HFFc6 (cell line): ENCODE measurements around the gene ZNF514. TPM values are rescaled to one million over a fixed set of nuclear protein-coding genes. Genes with fewer than 3 reads are reported as not detected.
A peak's percentile ranks its signal among the peaks of the same experiment; 100 is the strongest.
"Not testable (repeated sequence)": the region's sequence is repeated elsewhere in the genome, so short reads cannot be mapped to it uniquely, and the experiment has no call there.

Source experiments
- DNase-seq: peaks from one replicate; pipeline ENCODE4 v3.0.0-alpha.2; 2018
- H3K27ac Mint-ChIP-seq: 2 replicates; pipeline ENCODE4 v1.8.0; 2020; ENCODE audit warnings: mild to moderate bottlenecking, mixed read lengths
- H3K27me3 Mint-ChIP-seq: 2 replicates; pipeline ENCODE4 v1.8.0; 2021; ENCODE audit warnings: mild to moderate bottlenecking, moderate library complexity, mixed read lengths; ENCODE audit not compliant: insufficient read depth
- H3K36me3 Mint-ChIP-seq: 2 replicates; pipeline ENCODE4 v1.8.0; 2021; ENCODE audit warnings: low read depth, mixed read lengths
- H3K4me1 Mint-ChIP-seq: 2 replicates; pipeline ENCODE4 v1.8.0; 2020; ENCODE audit warnings: low read depth, mixed read lengths
- H3K4me3 Mint-ChIP-seq: 2 replicates; pipeline ENCODE4 v1.8.0; 2020; ENCODE audit warnings: mild to moderate bottlenecking, moderate library complexity, mixed read lengths
- H3K9me3 Mint-ChIP-seq: 2 replicates; pipeline ENCODE4 v1.8.0; 2020; ENCODE audit warnings: mild to moderate bottlenecking, mixed read lengths
- CTCF ChIP-seq: fragments of 200-600 bp; sonication (generic); IDR thresholded peaks from 2 replicates; pipeline ENCODE4 v1.5.0; 2021; ENCODE audit warnings: antibody characterized with exemption, mild to moderate bottlenecking
- total RNA-seq, 6 experiments: library from RNA; stranded (reverse); fragmentation: NEBNext Ultra II Directional; extraction: Animal tissue kit (Norgen Biotek cat#: 25700); gene quantifications; 2 replicates in 1 of 6; 3 replicates in 5 of 6; pipeline ENCODE4 v1.2.3, GENCODE V29; 2021

The ZNF514 gene
- total RNA-seq, 6 experiments from 2014 or later, result 6.3 to 8.2 (median 7.1) TPM

DNA sequence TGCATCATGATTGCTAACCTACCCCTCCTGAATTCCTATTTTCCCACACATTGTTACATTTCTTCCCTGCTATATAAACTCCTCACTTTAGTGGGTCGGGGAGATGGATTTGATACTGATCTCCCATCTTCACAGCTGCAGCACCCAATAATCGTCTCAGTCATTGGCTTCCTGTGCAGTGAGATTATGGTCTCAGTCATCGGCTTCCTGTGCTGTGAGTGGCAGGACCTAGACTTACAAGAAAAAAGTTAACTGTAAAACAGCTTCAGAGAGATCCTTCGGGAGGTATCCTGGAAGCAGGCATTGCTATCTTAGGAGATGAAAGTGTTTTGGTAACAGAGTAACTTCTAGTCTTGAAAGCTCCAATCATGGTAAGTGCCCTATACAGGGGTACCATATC lies 44.3 kb upstream of the ZNF514 start:
- Mint-ChIP-seq H3K27ac (no peak overlapping the region), H3K4me3 (no peak overlapping the region), H3K4me1 (peaks cover 14% of the 10 kb centered on the region), H3K27me3 (peaks cover 9% of the 10 kb centered on the region), H3K36me3 (peaks cover 16% of the 10 kb centered on the region), H3K9me3 (peaks cover 34% of the 10 kb centered on the region)
- TF ChIP-seq CTCF, result no peak
- DNase-seq, result no peak

- peak; percentile 27 for DNase-seq
- not testable (repeated sequence) for H3K9me3 Mint-ChIP-seq, H3K36me3 Mint-ChIP-seq, H3K27ac Mint-ChIP-seq, H3K4me3 Mint-ChIP-seq, H3K4me1 Mint-ChIP-seq
- peaks cover 12% of the 10 kb centered on the region for H3K27me3 Mint-ChIP-seq
- TF ChIP-seq CTCF, result peak; percentile 67
Observed at GRCh38 chr2:95192956-95193355, 33.3 kb upstream of the ZNF514 start.

- H3K4me3 Mint-ChIP-seq, result no peak overlapping the region
- no peak for DNase-seq
- H3K4me1 Mint-ChIP-seq, result no peaks in the 10 kb centered on the region
- peaks cover 35% of the 10 kb centered on the region for H3K36me3 Mint-ChIP-seq
- peaks cover 19% of the 10 kb centered on the region for H3K9me3 Mint-ChIP-seq
- TF ChIP-seq CTCF, result no peak
- peaks cover 2% of the 10 kb centered on the region; the same call in 1 of the 2 replicates for H3K27me3 Mint-ChIP-seq
- H3K27ac Mint-ChIP-seq, result no peak overlapping the region
Observed at GRCh38 chr2:95185973-95186372, 26.3 kb upstream of the ZNF514 start.

DNA sequence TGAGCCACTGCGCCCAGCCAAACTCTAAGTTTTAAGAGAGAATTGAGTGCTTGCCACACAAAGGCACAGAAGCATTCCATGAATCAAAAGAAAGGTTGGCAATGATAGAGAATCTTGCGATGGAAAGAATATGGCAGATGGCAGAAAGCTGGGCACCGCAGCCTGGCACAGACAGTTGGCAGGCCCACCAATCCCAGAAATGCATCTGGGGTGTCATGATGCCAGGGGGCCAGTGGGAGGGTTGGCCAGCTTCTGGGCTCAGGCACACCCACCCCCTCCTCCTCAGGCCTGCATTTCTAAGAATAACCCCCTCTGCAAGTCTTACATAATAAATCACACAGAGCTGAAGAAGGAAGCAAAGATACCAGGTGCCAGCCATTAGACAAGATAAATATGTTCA lies 25.5 kb upstream of the ZNF514 start:
- peaks cover 42% of the 10 kb centered on the region for H3K36me3 Mint-ChIP-seq
- H3K4me3 Mint-ChIP-seq, result no peak overlapping the region

DNA sequence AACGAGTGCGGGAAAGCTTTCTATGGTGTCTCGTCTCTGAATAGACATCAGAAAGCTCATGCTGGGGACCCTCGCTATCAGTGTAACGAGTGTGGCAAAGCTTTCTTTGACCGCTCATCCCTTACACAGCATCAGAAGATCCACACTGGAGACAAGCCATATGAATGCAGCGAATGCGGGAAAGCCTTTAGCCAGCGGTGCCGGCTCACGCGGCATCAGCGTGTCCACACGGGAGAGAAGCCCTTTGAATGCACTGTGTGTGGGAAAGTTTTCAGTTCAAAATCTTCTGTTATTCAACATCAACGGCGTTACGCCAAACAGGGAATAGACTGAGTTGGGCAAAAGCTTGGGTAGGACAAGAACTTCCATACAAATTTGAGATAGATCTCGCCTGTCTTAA lies 22.1 kb upstream of the ZNF514 start:
- H3K4me3 Mint-ChIP-seq, result no peak overlapping the region

More for the DNA sequence above, 25.5 kb upstream of the ZNF514 start:
- DNase-seq, result no peak
- peaks cover 1% of the 10 kb centered on the region; the same call in 1 of the 2 replicates for H3K27me3 Mint-ChIP-seq
- TF ChIP-seq CTCF, result no peak
- no peaks in the 10 kb centered on the region for H3K4me1 Mint-ChIP-seq
- no peak overlapping the region for H3K27ac Mint-ChIP-seq
- peaks cover 25% of the 10 kb centered on the region for H3K9me3 Mint-ChIP-seq

More for the DNA sequence above, 22.1 kb upstream of the ZNF514 start:
- no peak overlapping the region for H3K27ac Mint-ChIP-seq
- no peak for DNase-seq
- peaks cover 33% of the 10 kb centered on the region for H3K9me3 Mint-ChIP-seq
- TF ChIP-seq CTCF, result no peak
- no peaks in the 10 kb centered on the region; the same call in 1 of the 2 replicates for H3K27me3 Mint-ChIP-seq
- peaks cover 72% of the 10 kb centered on the region for H3K36me3 Mint-ChIP-seq
- no peaks in the 10 kb centered on the region for H3K4me1 Mint-ChIP-seq
